GM18520 (cell line): ENCODE results near the gene LAMC2.
"Not testable (repeated sequence)": the region's sequence is repeated elsewhere in the genome, so short reads cannot be mapped to it uniquely, and the experiment has no call there.

Source experiments
- ATAC-seq: cut with Tn5 transposase; IDR thresholded peaks from one replicate; pipeline ENCODE4 v1.9.1; 2021; ENCODE audit not compliant: unreplicated experiment

The LAMC2 gene

GRCh38 chr1:183236158-183236725 lies 50.2 kb downstream of the LAMC2 start:
- no peak for ATAC-seq

- no peak for ATAC-seq
Measured at GRCh38 chr1:183237046-183237445, 51.0 kb downstream of the LAMC2 start.

DNA sequence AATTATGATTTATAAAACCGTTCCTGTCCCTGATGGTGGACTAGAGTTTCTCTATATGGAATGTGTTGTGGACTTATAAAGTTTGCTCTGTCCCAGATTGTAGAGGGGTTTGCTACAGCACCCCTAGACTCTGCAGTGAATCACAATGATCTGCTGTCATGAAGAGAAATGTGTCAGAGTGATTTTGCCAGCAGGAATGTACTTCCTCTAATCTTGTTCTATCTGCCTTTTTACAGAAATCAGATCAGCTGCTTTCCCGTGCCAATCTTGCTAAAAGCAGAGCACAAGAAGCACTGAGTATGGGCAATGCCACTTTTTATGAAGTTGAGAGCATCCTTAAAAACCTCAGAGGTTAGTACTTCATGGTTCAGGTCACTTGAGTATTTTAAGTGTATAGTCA lies 52.0 kb downstream of the LAMC2 start:
- ATAC-seq = no peak

- no peak for ATAC-seq
Measured at GRCh38 chr1:183239220-183239742, 53.2 kb downstream of the LAMC2 start.

DNA sequence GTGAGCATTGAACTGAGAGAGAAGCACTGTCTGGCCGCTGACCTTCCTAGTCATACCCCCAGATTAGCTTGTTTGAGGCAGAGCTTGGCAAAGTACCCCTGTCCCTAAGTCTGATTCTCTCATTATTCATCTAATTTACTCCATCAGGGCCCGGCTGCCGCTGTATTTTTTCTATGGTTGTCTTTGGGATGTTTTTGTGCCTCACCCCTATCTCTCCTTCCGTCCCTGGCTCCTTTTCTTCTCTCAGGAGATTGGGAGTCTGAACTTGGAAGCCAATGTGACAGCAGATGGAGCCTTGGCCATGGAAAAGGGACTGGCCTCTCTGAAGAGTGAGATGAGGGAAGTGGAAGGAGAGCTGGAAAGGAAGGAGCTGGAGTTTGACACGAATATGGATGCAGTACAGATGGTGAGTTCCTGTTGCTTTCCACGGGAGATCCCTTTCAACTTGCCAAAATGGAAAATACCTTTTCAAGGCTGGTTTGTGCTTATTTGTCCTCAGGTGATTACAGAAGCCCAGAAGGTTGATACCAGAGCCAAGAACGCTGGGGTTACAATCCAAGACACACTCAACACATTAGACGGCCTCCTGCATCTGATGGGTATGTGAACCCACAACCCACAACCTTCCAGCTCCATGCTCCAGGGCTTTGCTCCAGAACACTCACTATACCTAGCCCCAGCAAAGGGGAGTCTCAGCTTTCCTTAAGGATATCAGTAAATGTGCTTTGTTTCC lies 53.9 kb downstream of the LAMC2 start:
- ATAC-seq = no peak

DNA sequence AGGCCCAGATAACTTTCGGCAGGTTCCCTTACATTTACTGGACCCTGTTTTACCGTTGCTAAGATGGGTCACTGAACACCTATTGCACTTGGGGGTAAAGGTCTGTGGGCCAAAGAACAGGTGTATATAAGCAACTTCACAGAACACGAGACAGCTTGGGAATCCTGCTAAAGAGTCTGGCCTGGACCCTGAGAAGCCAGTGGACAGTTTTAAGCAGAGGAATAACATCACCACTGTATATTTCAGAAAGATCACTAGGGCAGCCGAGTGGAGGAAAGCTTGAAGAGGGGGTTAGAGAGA lies 54.4 kb downstream of the LAMC2 start:
- no peak for ATAC-seq

GRCh38 chr1:183240853-183241252 lies 54.8 kb downstream of the LAMC2 start:
- ATAC-seq = not testable (repeated sequence)

DNA sequence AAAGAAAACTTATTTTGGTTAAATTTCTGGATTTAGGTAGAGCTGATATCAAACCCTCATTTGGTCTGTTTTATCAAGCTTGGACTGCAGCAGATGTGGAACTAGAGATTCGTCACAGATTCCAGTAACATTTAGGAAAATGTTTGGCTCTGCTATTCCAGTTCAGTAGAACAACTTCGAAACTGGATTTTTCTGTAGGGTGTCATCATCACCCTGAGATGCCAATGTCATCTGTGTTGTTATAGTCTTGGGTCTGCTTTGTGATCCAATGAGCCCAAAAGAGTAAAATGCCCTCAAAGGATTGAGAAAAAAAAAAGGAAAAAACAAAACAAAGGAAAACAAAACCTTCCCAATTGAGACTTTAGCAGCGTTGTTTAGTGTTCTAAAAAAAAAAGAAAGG lies 55.4 kb downstream of the LAMC2 start:
- no peak for ATAC-seq

- ATAC-seq = no peak
Measured at GRCh38 chr1:183242556-183242955, 56.5 kb downstream of the LAMC2 start.

GRCh38 chr1:183243161-183244050 lies 57.3 kb downstream of the LAMC2 start:
- ATAC-seq = no peak

GRCh38 chr1:183244466-183244865 lies 58.4 kb downstream of the LAMC2 start:
- no peak for ATAC-seq

GRCh38 chr1:183245357-183245756 lies 59.3 kb downstream of the LAMC2 start:
- ATAC-seq = no peak

- no peak for ATAC-seq
Measured at GRCh38 chr1:183246436-183246835, 60.4 kb downstream of the LAMC2 start.

GRCh38 chr1:183247066-183247465 lies 61.0 kb downstream of the LAMC2 start:
- ATAC-seq = no peak

GRCh38 chr1:183247484-183247883 lies 61.4 kb downstream of the LAMC2 start:
- ATAC-seq = no peak

- no peak for ATAC-seq
Measured at GRCh38 chr1:183247931-183248330, 61.9 kb downstream of the LAMC2 start.

- ATAC-seq = no peak
Measured at GRCh38 chr1:183248989-183249691, 63.1 kb downstream of the LAMC2 start.

DNA sequence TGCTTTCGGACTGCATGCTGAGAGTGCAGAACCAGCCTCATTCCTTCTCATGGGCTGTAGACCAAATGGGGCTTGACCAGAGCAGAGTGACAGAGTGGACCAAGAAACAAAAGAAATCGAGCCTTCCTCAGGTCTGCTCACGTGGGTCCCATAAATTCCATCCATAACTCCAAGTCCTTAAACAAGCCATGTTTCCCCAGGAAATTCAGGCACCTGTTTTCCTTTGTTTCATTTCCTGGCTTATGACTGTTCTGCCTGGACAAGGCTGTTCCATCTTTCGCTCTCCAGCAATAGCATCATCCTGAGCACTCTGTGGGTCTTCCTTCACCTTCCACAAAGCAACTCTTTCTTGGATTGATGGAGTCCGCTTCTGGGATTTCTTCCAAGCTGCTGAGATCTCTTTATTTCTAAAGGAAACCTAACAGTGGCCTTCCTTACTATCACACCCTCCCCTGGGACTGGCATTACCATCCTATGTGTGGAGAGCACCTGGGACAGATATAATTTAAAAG lies 63.9 kb downstream of the LAMC2 start:
- ATAC-seq = no peak

DNA sequence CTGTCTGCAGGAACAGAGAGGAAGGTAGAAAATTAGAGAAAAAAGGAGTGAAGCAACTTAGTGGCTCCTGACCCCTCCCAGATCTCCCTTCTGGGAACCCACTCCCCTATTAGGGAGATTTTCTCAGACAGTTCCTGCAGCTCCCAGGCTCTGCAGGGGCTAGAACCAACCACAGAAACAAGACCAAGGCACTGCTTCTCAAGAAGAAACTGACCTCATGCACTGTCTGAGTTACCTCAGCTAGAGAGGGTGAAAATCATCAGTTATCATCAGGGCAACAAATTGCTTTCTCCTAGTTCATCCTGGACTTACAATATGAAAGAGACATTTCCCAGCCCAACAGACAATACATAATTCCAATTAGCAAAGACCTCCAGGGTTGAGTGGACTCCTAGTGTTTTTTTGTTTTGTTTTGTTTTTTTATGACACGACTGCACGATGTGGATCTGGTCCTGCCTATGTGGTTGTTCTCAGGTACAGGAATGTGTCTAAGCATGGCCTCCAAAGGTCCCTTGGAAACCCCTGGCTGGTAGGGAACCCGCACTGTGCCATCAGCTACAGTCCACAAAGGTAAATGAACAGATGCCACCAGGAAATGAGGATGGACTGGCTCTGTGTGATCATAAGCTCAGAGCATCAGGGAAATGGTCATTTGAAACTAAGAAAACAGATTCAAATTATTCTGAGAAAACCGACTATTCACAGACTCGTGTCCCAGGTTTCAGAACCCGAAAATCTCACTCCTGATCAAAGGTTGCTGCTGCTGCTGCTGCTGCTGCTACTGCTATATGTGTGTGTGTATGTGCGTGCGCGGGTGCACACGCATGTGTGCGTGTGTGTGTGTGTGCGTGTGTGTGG lies 65.3 kb downstream of the LAMC2 start:
- ATAC-seq = no peak

GRCh38 chr1:183251959-183252450 lies 65.9 kb downstream of the LAMC2 start:
- no peak for ATAC-seq
